Measurements from ENCODE around the gene HLA-E. TPM values are rescaled to one million over a fixed set of nuclear protein-coding genes. Genes with fewer than 3 reads are reported as not detected.
A peak's percentile ranks its signal among the peaks of the same experiment; 100 is the strongest.

HLA-E gene
- total RNA-seq, 4 donors from 2014 or later: 313 to 404 (median 383) TPM

GRCh38 chr6:30530014-30530413 is 40.7 kb downstream of the HLA-E start:
- H3K36me3 ChIP-seq: no peaks in the 10 kb centered on the region
- H3K4me3 ChIP-seq: no peak overlapping the region
- TF ChIP-seq POLR2A (IDR thresholded peaks at IDR 0.05) (no peak), CTCF (IDR thresholded peaks at IDR 0.05) (no peak)
- no peak for DNase-seq
- no peaks in the 10 kb centered on the region for H3K9me3 ChIP-seq
- H3K27me3 ChIP-seq: no peaks in the 10 kb centered on the region
- peaks cover 0 to 15% (median 7%) of the 10 kb centered on the region in 4 donors for H3K4me1 ChIP-seq
- H3K27ac ChIP-seq: peak overlapping the region in 1 of 4 donors; percentile 50

- Histone ChIP-seq H3K36me3 (no peaks in the 10 kb centered on the region), H3K9me3 (no peaks in the 10 kb centered on the region), H3K4me3 (peak overlapping the region in 1 of 4 donors; percentile 20), H3K27me3 (no peaks in the 10 kb centered on the region), H3K27ac (peak overlapping the region in 3 of 4 donors; percentile 29 to 72 (median 44)), H3K4me1 (peaks cover 0 to 9% (median 3%) of the 10 kb centered on the region in 4 donors)
- TF ChIP-seq CTCF (IDR thresholded peaks at IDR 0.05): no peak
- no peak for TF ChIP-seq POLR2A (IDR thresholded peaks at IDR 0.05)
- no peak for DNase-seq
Observed at GRCh38 chr6:30533460-30534294, 44.4 kb downstream of the HLA-E start.

GRCh38 chr6:30537931-30538330 is 48.6 kb downstream of the HLA-E start:
- no peak for DNase-seq
- Histone ChIP-seq H3K9me3 (no peaks in the 10 kb centered on the region), H3K4me3 (no peak overlapping the region), H3K4me1 (peaks cover 0 to 14% (median 2%) of the 10 kb centered on the region in 4 donors), H3K27me3 (no peaks in the 10 kb centered on the region), H3K27ac (no peak overlapping the region), H3K36me3 (no peaks in the 10 kb centered on the region)
- no peak for TF ChIP-seq POLR2A (IDR thresholded peaks at IDR 0.05)
- TF ChIP-seq CTCF (IDR thresholded peaks at IDR 0.05): no peak

- Histone ChIP-seq H3K4me1 (peaks cover 0 to 14% (median 2%) of the 10 kb centered on the region in 4 donors), H3K27ac (peak overlapping the region in 3 of 4 donors; percentile 13 to 62 (median 22)), H3K9me3 (no peaks in the 10 kb centered on the region), H3K36me3 (peaks cover 0 to 11% (median 0%) of the 10 kb centered on the region in 3 donors), H3K27me3 (no peaks in the 10 kb centered on the region), H3K4me3 (peak overlapping the region; percentile 16 to 40 (median 34))
- peak; percentile 81 to 93 (median 84) for DNase-seq
- TF ChIP-seq POLR2A (IDR thresholded peaks at IDR 0.05) (no peak), CTCF (IDR thresholded peaks at IDR 0.05) (peak; percentile 91 to 98 (median 94))
Observed at GRCh38 chr6:30541515-30542403, 52.5 kb downstream of the HLA-E start.

- TF ChIP-seq CTCF (IDR thresholded peaks at IDR 0.05): no peak
- Histone ChIP-seq H3K36me3 (peaks cover 0 to 17% (median 0%) of the 10 kb centered on the region in 3 donors), H3K4me3 (peak overlapping the region in 2 of 4 donors; percentile 16 to 30), H3K27ac (peak overlapping the region; percentile 2 to 62 (median 32)), H3K27me3 (no peaks in the 10 kb centered on the region), H3K9me3 (no peaks in the 10 kb centered on the region), H3K4me1 (peaks cover 0 to 14% (median 2%) of the 10 kb centered on the region in 4 donors)
- peak in 1 of 3 donors; percentile 47 for DNase-seq
Observed at GRCh38 chr6:30542404-30542725, 53.1 kb downstream of the HLA-E start.
